IPS-20b (cell line): ENCODE results near the gene NAGK.

Experiments
- H3K27ac ChIP-seq: one replicate; pipeline ENCODE4 v1.5.1; 2013; ENCODE audit warnings: low read length
- H3K27me3 ChIP-seq: 2 replicates; pipeline ENCODE4 v1.6.1; 2013; ENCODE audit warnings: mild to moderate bottlenecking, low read length, inconsistent platforms; ENCODE audit not compliant: insufficient read depth
- H3K36me3 ChIP-seq: 2 replicates; pipeline ENCODE4 v1.6.1; 2013; ENCODE audit warnings: low read depth, mild to moderate bottlenecking, inconsistent platforms, low read length, moderate library complexity; ENCODE audit not compliant: insufficient read depth
- H3K4me1 ChIP-seq: 2 replicates; pipeline ENCODE4 v1.6.1; 2013; ENCODE audit warnings: mild to moderate bottlenecking, control low read depth, inconsistent platforms, low read length, moderate library complexity; ENCODE audit not compliant: insufficient read depth
- H3K4me3 ChIP-seq: 2 replicates; pipeline ENCODE4 v1.5.1; 2013; ENCODE audit warnings: mild to moderate bottlenecking, low read length, inconsistent platforms
- H3K9ac ChIP-seq: 2 replicates; pipeline ENCODE4 v1.6.1; 2013; ENCODE audit warnings: low read depth, mild to moderate bottlenecking, inconsistent platforms, low read length, moderate library complexity
- H3K9me3 ChIP-seq: 2 replicates; pipeline ENCODE4 v1.6.1; 2013; ENCODE audit warnings: mild to moderate bottlenecking, low read depth, low read length, inconsistent platforms; ENCODE audit not compliant: insufficient read depth

NAGK gene

DNA sequence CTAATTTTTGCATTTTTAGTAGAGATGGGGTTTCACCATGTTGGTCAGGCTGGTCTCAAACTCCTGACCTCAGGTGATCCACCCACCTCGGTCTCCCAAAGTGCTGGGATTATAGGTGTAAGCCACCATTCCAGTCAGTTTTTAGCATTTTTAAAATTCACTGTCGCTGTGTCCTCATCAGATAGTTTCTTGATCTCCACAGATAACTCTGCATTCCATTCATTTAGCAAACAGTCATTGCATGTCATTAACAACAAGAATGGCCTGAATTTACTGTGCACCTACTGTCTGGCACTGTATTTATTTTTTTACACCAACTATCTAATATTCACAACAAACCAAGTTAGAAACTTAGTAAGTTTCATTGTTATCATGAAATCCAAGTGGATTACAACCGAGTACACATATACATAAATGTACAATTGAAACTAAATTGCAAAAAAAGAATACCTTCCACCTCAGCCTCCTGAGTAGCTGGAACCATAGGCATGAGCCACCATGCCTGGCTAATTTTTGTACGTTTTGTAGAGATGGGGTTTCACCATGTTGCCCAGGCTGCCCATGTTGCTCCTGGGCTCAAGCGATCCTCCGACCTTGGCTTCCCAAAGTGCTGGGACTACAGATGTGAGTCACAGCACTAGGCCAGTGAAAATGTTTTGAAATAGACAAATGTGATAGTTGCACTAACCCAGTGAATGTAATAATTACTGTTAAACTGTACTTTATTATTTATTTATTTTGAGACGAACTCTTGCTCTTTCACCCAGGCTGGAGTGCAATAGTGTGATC, 57.3 kb downstream of the NAGK start:
- H3K9ac ChIP-seq = no peak overlapping the region
- no peak overlapping the region for H3K27ac ChIP-seq
- no peaks in the 10 kb centered on the region; the same call in 1 of the 2 replicates for H3K4me1 ChIP-seq
- H3K9me3 ChIP-seq = no peaks in the 10 kb centered on the region
- H3K4me3 ChIP-seq = no peak overlapping the region
- H3K36me3 ChIP-seq = peaks cover 19% of the 10 kb centered on the region
- H3K27me3 ChIP-seq = no peaks in the 10 kb centered on the region

DNA sequence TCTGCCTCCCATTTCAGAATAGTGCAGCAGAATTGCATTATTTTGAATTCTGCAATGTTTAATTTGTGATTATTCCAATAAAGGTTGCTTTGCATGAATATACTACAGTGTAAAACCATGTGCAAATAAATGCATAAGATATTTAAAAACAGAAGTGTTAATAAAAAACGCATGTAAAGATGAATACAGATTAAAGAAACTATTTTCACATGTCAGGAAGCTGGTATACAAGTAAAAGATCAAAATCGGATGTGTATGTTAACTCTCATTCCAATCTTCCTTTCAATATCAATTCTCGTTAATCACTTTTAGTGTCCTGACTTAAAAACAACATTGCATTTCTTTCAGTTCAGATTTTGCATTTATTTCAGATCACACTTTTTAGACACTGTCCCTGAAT, 58.5 kb downstream of the NAGK start:
- Histone ChIP-seq H3K4me3 (no peak overlapping the region), H3K27ac (no peak overlapping the region), H3K4me1 (peaks cover 2% of the 10 kb centered on the region; the same call in 1 of the 2 replicates), H3K9me3 (no peaks in the 10 kb centered on the region), H3K36me3 (peaks cover 9% of the 10 kb centered on the region), H3K9ac (no peak overlapping the region), H3K27me3 (no peaks in the 10 kb centered on the region)
